ENCODE results near the gene MYZAP. TPM values are rescaled to one million over a fixed set of nuclear protein-coding genes. Genes with fewer than 3 reads are reported as not detected.

Gene MYZAP
- total and polyA plus RNA-seq, 7 donors = 2.0 to 24.8 (median 3.6) TPM

GRCh38 chr15:57606048-57606447 lies 14.3 kb downstream of the MYZAP start:
- H3K4me1 ChIP-seq = peaks cover 3% of the 10 kb centered on the region
- DNase-seq = no peak
- no peak overlapping the region for H3K4me3 ChIP-seq
- no peaks in the 10 kb centered on the region for H3K9me3 ChIP-seq
- no peaks in the 10 kb centered on the region for H3K36me3 ChIP-seq (ENCODE audit: insufficient read depth in 1 of 2, low read depth in 1 of 2)
- TF ChIP-seq CTCF (IDR thresholded peaks at IDR 0.05) = no peak
- intact Hi-C loops (cut with DNase I) = no loop called here
- no peak for ATAC-seq
- no peak overlapping the region for H3K27ac ChIP-seq
- WGBS, 3 donors = 92 to 99% (median 96%) methylated on average over 2 of the region's 2 CpGs
- no peaks in the 10 kb centered on the region for H3K27me3 ChIP-seq (ENCODE audit: insufficient read depth in 3 of 3, low read length in 2 of 3)

GRCh38 chr15:57606816-57607215 lies 15.1 kb downstream of the MYZAP start:
- Histone ChIP-seq H3K9me3 (no peaks in the 10 kb centered on the region), H3K27me3 (ENCODE audit: insufficient read depth in 3 of 3, low read length in 2 of 3) (no peaks in the 10 kb centered on the region), H3K4me3 (no peak overlapping the region), H3K4me1 (peaks cover 3% of the 10 kb centered on the region), H3K36me3 (ENCODE audit: insufficient read depth in 1 of 2, low read depth in 1 of 2) (no peaks in the 10 kb centered on the region), H3K27ac (no peak overlapping the region)
- no peak for ATAC-seq
- intact Hi-C loops (cut with DNase I) = no loop called here
- no peak for TF ChIP-seq CTCF (IDR thresholded peaks at IDR 0.05)
- DNase-seq = no peak
- WGBS, 3 donors = 89 to 90% (median 90%) methylated on average over 1 of the region's 1 CpG

- DNase-seq (peak; percentile 51 to 62), ATAC-seq (peak in 3 of 4 donors; percentile 59 to 90 (median 77))
- Histone ChIP-seq H3K4me1 (peaks cover 9% of the 10 kb centered on the region), H3K9me3 (no peaks in the 10 kb centered on the region), H3K27ac (no peak overlapping the region), H3K4me3 (no peak overlapping the region), H3K36me3 (ENCODE audit: insufficient read depth in 1 of 2, low read depth in 1 of 2) (no peaks in the 10 kb centered on the region), H3K27me3 (ENCODE audit: insufficient read depth in 3 of 3, low read length in 2 of 3) (no peaks in the 10 kb centered on the region)
- TF ChIP-seq CTCF (IDR thresholded peaks at IDR 0.05) = no peak
- intact Hi-C loops (cut with DNase I) = no loop called here
- WGBS, 3 donors = 87 to 91% (median 88%) methylated on average over 3 of the region's 3 CpGs
These were observed 15.9 kb downstream of the MYZAP start for GRCh38 chr15:57607570-57608000.

- no peaks in the 10 kb centered on the region for H3K9me3 ChIP-seq
- TF ChIP-seq CTCF (IDR thresholded peaks at IDR 0.05) = no peak
- 58 to 62% (median 60%) methylated on average over 10 of the region's 10 CpGs for WGBS, 3 donors
- H3K27me3 ChIP-seq (ENCODE audit: insufficient read depth in 3 of 3, low read length in 2 of 3) = no peaks in the 10 kb centered on the region
- peak; percentile 34 to 86 (median 62) for ATAC-seq
- no peaks in the 10 kb centered on the region for H3K36me3 ChIP-seq (ENCODE audit: insufficient read depth in 1 of 2, low read depth in 1 of 2)
- peak; percentile 58 to 74 for DNase-seq
- intact Hi-C loops (cut with DNase I) = loop anchor here in 1 of 2 donors (5.0 kb wide), 1 partner anchor 48 kb away; no protein-coding TSS in a partner anchor
- H3K27ac ChIP-seq = no peak overlapping the region
- H3K4me3 ChIP-seq = no peak overlapping the region
- peaks cover 5% of the 10 kb centered on the region for H3K4me1 ChIP-seq
These were observed 18.3 kb downstream of the MYZAP start for GRCh38 chr15:57609805-57610529.
